HG03060 (cell line): ENCODE measurements around the gene MYCBPAP.

Source experiments
- ATAC-seq: cut with Tn5 transposase; IDR thresholded peaks from one replicate; pipeline ENCODE4 v1.9.1; 2021; ENCODE audit warnings: low read depth, moderate number of reproducible peaks; ENCODE audit not compliant: unreplicated experiment

The MYCBPAP gene, protein sequence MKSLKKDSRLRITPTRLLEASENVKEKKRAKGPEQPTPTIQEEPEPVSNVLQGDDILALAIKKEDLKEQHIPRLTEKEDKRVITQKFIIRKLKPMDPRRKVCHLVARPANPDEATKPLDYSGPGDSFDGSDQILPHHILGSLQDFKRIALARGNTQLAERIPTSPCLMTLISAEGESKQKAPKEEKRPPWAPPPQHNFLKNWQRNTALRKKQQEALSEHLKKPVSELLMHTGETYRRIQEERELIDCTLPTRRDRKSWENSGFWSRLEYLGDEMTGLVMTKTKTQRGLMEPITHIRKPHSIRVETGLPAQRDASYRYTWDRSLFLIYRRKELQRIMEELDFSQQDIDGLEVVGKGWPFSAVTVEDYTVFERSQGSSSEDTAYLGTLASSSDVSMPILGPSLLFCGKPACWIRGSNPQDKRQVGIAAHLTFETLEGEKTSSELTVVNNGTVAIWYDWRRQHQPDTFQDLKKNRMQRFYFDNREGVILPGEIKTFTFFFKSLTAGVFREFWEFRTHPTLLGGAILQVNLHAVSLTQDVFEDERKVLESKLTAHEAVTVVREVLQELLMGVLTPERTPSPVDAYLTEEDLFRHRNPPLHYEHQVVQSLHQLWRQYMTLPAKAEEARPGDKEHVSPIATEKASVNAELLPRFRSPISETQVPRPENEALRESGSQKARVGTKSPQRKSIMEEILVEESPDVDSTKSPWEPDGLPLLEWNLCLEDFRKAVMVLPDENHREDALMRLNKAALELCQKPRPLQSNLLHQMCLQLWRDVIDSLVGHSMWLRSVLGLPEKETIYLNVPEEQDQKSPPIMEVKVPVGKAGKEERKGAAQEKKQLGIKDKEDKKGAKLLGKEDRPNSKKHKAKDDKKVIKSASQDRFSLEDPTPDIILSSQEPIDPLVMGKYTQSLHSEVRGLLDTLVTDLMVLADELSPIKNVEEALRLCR

DNA sequence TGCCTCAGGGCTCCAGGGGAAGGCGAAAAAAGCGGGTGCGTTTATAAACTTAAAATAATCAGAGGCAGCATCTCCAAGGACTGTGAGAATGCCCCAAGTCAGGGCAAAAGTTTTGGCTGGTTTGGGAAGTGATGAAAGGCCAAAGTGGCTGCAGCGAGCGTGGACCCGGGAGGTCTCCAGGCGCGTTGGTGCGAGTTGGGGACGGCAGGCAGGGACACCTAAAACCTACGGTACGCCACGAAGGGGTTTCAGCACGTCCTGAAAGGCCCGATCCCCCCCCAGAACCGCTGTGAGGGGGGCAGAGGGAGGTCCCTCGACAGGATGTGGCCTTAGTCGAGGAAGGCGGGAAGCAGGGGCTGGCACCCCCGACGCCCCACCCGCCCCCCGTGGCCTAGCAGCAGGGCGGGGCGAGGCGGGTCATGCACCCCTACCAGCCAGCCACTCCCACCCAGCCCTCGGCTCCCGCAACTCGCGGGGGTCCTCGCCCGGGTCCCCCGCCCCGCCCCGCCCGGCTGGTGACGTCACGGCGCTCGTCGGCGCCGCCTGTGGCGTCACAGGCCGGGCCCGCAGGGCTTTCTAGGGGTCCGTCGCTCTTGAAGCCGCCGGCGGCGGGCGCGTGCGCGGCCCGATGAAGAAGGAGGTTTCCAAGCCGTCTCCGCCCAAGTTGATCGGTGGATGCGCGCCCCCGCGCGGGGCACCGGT, at the start of gene MYCBPAP:
Gene MYCBPAP (plus strand): TSS at position 569 of the 702 bp plus-strand sequence. CDS start 236 bp downstream, outside the sequence.
- ATAC-seq, result no peak

DNA sequence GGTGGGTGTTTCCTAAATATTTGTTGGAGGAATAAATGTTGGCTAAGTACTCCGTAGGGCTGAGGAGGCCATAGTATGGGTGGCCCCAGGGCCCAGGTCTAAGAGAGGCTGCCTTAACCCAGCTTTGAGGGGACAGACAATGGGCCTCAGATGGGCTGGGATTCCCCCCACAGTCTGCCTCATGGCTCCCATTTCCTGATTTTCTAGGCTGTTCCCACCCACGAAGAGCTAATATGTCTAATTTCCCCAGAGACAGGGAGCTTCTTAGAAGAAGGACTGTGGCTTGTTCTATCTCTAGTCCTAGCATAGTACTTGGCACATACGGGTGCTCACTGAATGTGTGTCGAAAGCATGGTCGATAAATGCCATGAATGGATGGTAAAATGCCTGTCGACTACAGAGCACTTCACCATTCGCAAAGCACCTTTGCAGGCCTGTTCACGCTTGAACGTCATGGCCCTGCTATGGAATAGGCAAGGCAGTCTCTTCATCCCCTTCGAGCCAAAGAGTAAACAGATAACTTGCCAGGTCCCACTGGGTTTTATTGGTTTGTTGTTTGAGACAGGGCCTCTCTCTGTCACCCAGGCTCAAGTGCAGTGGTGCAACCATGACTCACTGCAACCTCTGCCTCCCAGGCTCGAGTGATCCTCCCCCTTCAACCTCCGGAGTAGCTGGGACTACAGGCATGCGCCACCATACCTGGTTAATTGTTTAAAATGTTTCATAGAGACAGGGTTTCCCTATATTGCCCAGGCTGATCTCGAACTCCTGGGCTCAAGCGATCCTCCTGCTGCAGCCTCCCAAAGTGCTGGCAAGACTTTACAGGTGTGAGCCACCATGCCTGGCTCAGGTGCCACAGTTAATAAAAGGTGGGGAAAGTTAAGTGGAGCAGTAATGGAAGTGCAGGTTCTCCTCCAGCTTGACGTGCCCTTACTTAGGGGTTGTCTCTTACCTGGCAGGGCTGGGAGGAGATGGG, 49.2 kb upstream of the MYCBPAP start:
- no peak for ATAC-seq

DNA sequence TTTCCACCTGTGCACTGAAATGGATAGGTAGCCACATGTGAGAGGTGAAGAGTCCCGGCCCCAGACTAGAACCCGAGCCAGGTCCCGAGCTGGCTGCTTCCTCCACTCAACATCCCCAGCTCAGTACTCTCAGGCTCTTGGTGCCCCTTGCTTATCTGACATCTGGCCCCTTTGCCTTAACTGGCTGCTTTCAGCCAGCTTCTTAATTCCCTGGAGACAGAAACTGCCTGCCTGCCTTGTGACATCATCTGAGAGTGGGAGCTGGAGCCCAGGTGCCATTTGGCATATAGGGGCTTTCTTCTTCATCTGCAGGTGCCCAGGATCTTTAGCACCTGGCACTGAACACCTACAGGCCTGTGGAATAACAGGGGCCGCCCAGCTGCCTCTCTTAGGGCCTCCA, 48.5 kb upstream of the MYCBPAP start:
- no peak for ATAC-seq

DNA sequence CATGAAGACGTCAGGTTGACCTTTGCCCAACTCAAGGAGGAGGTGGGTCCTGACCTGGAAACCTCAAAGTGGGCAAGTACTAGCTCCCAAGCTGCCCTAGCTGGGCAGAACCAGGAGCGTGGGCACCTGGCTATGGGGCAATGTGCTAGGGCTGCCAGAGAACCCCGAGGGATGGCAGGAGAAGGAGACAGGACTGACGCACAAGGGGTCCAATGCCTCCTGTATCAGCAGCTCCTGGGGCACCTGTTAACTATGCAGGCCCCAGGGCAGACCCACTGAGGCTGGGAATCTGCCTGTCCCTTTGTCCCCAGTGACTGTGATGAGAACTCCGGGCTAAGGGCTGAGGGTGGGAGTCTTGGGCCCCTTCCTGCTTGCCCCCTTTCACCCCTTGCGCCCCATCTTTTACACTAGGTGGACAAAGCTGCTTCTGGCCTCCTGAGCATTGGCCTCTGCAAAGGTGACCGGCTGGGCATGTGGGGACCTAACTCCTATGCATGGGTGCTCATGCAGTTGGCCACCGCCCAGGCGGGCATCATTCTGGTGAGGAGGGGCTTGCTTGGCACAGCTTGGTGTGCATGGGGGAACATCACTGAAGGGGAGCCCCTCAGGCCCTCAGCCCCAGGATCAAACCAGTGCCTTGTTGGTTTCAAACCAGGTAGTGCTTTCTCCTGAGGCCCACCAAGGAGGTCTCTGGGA, 47.3 kb upstream of the MYCBPAP start:
- ATAC-seq, result no peak

DNA sequence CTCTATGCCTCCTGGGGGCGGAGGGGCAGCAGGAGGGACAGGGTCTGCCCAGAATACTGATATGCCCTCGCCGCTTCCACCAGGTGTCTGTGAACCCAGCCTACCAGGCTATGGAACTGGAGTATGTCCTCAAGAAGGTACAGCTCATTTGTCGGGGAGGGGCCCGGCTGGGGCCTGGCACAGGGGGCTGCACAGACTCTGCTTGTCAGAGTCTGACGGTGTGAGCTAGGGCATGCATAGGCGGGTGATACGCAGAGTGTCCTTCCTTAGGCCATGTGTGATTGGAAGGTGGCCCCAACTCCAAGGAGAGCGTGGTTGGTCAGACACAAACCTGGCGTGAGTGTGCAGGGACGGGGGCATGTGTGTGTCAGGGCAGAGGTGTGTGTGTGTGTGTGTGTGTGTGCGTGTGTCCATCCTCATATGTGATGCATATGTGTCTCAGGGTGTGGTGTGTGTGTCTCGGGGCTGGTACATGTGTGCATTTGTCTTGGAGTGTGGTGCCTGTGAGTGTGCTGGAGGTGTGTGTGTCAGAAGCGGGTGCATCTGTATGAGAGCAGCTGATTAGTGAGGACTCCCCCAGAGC, 46.6 kb upstream of the MYCBPAP start:
- ATAC-seq, result no peak

DNA sequence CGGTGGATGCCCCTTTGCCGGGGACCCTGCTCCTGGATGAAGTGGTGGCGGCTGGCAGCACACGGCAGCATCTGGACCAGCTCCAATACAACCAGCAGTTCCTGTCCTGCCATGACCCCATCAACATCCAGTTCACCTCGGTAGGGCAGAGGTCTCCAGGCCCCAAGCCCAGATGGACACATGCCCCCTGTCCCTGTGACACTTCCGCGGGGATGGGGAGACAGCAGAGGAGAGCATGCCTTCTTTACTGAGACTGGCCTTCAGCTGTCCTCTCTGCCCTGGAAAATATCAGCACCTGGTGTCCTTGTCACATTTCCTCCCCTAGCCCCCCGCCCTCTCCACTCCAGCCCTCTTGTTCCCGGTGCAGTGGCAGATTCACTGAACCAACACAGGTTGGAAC, 45.8 kb upstream of the MYCBPAP start:
- ATAC-seq, result no peak

DNA sequence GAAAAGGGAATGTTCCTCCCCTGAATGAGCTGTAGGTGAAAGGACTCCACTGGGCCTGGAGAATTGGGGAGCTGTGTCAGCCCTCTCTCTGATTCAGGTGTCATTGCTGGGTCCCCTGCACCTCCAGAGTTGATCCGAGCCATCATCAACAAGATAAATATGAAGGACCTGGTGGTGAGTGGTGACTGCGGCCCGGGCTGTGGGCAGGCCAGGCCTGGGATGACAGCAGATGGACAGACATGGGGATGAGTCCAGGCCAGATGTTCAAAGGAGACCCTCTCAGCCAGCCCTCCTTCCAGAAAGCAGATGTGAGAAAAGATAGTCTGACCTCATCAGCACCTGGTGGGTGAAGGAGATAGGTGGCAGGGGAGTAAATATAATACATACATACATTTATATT, 44.1 kb upstream of the MYCBPAP start:
- ATAC-seq, result no peak

DNA sequence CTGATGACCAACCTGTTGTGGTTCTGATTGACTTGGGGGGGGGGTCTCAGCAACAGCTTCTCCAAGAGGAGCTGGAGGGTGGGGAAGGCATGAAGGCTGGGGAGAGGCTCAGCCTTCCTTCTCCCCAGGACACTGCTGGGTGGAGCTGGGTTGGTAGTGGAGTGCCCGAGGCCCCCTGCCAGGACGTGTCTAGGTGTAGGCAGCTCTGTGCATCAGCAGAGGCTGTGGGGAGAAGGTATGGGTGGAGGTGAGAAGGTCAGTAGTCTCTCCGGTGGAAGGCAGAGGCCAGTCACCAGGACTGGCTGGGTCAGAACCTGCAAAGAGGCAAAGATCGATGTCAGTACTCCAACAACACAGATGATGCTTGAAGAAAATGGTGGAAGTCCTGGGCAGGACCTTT, 43.5 kb upstream of the MYCBPAP start:
- ATAC-seq, result no peak

DNA sequence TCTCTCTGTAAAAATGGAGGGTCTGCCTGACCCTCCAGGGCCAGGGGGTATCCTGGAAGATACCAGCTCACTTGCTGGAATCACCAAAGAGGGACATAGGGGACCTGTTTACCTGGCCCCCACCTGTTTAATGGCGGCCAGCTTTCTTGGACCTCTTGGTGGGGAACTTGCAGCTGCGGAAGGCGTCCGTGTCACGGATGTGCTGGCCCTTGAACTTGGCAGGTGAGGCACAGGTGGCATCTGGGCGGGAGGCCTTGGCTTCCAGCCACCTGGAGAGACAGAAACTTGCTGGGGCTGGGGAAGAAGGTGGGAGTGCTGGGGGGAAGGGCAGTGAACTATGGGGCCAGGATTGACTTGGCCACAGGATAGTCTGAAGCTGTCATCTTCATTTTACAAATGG, 43.1 kb upstream of the MYCBPAP start:
- no peak for ATAC-seq

DNA sequence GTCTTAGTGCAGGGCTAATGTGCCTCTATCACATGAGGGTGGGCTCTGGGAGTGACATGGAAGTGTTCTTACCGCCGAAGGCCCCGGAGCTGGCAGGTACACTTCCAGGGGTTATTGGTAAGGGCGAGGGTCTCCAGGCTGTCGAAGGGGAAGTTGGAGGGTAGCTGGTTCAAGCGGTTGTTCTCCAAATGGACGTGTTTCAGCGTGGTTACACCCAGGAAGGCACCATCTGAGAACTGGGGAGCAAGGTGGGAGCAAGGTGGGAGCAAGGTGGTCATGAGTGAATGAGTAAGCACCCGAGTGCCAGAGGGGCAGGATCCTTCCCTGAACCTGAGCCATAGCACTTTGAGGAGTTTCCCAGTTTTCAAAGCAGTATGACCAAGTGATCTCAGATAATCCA, 42.6 kb upstream of the MYCBPAP start:
- ATAC-seq, result no peak

DNA sequence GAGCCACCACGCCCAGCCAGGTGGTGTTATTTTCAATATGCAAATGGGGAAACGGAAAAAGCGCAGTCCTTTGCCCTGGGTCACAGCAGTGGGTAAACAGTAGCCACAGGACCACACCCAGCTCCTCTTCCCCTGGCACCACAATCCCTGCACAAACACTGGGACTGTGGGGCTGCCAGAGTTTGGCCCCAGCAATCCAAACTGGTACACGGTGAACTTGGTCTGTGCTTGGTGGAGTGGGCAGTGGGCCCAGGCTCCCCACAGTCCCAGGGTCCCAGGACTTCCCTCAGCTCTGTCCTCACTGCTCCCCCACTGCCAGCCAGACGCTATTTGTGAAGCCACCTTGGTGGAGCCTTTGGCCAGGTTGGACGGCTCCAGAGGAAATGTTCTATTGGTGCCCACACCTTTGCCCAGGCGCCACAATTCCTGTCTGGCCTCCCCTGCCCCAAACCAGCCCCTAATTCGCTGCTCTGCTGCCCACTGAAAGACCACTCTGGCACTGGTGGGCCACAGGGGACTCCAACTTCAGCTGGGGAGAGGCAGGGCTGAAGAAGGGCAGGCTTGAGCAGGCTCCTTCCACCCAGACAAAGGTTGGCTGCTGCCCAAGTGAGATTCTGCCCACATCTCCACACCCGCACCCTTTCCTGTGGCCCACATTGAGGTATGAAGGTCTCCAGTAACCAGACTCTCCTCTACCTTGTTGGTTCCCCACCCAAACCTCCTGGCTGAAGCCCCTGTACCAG, 41.7 kb upstream of the MYCBPAP start:
- ATAC-seq, result no peak

DNA sequence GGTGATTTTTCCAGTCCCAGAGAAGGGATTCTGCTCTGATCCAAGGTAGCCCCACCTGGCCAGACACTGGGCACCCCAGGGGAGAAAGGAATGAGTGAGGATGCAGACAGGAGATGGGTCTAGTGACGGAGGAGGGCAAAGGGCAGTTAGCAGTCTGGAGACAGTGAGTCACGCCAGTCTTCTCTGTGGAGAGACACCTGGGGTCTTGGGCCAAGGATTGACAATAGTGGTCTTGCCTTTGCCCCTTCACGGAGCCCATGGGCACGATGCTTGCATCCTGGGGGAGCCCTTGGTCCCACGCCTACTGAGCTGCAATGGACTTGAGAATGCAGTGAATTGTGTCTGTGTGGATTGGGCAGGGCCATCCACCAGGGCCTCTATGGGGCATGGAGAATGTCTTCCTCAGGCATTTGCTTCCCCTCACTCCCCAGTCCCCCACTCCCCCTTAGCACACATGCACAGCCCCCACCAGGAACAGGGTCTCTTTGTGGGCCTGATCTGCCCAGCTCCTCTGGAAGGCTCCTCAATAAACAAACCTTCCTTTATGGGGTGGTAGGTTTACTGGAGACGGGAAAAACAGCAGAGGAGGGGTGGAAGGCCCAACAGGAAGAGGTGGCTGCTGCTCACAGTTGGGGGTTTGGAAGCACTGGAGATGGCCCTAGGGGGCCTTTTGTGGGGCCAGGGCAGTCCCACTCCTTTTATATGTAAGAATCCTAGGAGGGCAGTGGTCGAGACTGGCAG, 41.0 kb upstream of the MYCBPAP start:
- no peak for ATAC-seq

DNA sequence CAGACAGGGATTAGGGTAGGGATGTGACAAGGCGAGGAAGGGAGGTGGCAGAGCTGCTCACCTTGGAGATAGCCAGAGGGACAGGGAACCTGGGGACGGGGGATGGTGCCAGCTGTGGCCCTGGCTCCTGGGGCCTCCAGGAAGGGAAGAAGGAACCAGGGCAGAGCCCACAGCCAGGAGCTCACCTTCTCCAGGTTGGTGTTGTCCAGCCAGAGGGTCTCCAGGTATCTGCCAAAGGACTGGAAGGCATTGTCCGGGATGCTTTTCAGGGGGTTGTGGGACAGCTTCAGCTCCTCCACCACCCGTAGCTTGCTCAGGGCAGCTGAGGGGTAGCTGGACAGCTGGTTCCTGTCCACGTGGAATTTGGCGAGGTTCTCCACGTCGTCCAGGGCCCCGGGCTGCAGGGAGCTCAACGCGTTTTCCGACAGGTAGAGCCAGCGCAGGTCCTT, 40.4 kb upstream of the MYCBPAP start:
- no peak for ATAC-seq

DNA sequence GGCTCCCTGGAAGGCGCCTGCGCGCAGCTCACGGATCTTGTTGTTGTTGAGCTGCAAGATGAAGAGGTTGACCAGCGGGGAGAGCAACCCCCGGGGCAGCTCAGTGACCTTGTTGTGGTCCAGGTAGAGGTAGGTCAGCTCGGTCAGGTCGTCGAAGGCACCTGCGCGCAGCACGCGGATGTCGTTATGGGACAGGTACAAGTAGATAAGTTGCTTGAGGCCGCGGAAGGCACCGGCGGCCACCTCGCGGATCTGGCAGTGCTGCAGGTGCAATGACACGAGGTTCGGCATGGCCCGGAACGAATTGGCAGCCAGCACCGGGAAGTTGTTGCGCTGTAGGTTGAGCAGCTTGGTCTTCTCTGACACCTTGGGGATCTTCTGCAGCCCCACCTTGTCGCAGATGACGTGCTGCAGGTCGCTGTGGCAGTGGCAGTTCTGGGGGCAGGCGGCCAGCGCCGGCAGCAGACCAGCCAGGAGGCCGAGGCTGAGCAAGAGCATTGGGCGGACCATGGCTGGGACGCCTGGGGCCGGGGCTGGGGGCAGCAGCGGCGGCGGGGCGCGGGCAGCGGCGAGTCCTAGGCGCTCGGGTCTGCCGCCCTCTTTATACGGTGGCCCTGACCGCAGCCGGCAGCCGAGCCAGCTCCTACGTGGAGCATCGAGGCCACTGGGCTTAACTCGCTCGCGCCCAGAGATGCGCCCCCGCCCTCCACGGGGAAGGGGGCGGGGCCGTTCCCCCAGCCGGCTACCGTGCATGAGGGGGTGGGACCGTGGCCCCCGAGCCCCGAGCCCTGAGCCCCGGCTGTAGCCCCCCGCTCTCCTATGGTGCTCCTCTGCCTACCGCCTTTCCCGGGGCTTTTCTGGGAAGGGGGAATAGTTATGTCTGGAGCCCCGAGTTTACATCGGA, 39.7 kb upstream of the MYCBPAP start, which contains the start of gene CHAD:
Gene CHAD (minus strand): TSS at position 577 of the 904 bp plus-strand sequence. CDS start 67 bp downstream, at position 510.
- no peak for ATAC-seq

DNA sequence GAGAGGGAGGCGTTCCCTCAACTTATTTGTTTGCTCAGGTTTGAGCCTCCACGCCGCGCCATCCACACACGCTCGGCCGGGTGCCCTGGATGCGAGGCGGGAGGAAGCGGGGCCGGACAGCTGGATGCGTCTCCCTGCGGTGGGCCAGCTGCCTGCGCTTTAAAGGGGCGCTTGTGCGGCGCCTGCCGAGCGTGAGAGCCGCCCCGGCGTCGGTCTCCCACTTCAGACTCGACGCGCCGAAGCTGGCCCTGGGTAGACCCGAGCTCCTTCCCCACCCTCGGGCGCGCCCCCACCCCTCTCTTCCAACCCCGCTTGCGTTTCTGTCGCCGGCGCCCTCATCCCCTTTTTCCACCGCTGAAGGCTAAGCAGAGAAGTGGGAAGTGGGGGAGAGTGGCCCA, 39.0 kb upstream of the MYCBPAP start:
- ATAC-seq, result no peak

DNA sequence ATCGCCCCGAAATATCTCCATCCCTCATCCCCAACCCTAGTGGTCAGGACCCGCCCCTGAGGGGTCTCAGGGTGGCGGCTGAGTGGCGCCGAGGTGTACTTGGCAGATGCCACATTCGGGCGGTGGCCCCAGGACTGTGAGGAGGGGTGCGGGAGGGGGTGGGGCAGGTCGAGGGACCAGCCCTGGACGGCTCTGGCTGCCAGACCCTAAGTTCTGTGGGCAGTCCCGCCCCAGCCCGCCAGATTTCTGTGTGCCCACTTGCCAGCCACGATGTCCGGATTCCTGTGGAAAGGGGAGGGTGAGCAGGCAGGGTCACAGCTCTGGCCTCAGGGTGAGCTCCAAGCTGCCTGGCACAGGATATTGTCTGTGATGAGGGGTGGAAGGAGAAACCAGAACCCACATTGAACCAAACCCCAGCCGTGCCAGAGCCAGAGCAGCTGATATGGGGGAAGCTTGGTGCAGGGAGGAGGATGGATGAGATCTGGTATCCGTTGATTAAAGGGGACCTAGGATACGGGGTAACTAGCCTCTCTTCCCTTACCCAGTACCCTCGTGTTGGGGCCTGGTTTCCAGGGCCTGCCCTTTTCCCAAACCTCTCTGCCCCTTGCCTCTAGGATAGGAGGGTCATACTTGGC, 38.5 kb upstream of the MYCBPAP start:
- ATAC-seq, result no peak
